ENCODE results near the gene NOL4L. TPM values are rescaled to one million over a fixed set of nuclear protein-coding genes. Genes with fewer than 3 reads are reported as not detected.
A peak's percentile ranks its signal among the peaks of the same experiment; 100 is the strongest.

The NOL4L gene
- polyA plus RNA-seq, 3 donors: 1.1 to 30.9 (median 2.8) TPM

- Histone ChIP-seq H3K27me3 (ENCODE audit: control insufficient read depth in 2 of 2, insufficient read depth in 2 of 2, low read length in 2 of 2) (no peaks in the 10 kb centered on the region), H3K4me1 (ENCODE audit: control insufficient read depth in 1 of 2, insufficient read depth in 2 of 2, low read length in 2 of 2) (peaks cover 58 to 65% of the 10 kb centered on the region in 2 donors), H3K9me3 (replicated peaks in 1 of 2; ENCODE audit: control insufficient read depth in 1 of 2, insufficient read depth in 1 of 2, low read length in 2 of 2) (no peaks in the 10 kb centered on the region), H2AFZ (ENCODE audit: insufficient read depth, low read depth, low read length, poor library complexity, severe bottlenecking) (peak overlapping the region; percentile 37), H3K79me2 (ENCODE audit: insufficient read depth, low read length) (no peaks in the 10 kb centered on the region), H3K4me2 (replicated peaks; ENCODE audit: extremely low read depth, low read length, poor library complexity, severe bottlenecking) (peak overlapping the region; percentile 26), H3K27ac (ENCODE audit: low read depth in 1 of 2, low read length in 2 of 2) (no peak overlapping the region), H3K9ac (ENCODE audit: insufficient read depth, low read length, poor library complexity, severe bottlenecking) (no peak overlapping the region), H3K36me3 (replicated peaks in 1 of 2; ENCODE audit: control insufficient read depth in 1 of 2, insufficient read depth in 2 of 2, low read length in 2 of 2) (no peaks in the 10 kb centered on the region), H4K20me1 (ENCODE audit: insufficient read depth, low read length) (no peaks in the 10 kb centered on the region), H3K4me3 (replicated peaks in 1 of 3; ENCODE audit: low read depth in 2 of 3, low read length in 3 of 3) (peak overlapping the region in 1 of 3 experiments; percentile 31)
- Mint-ChIP-seq H3K4me1 (peaks cover 79% of the 10 kb centered on the region), H3K9me3 (no peaks in the 10 kb centered on the region), H3K4me3 (peak overlapping the region; percentile 34 to 59), H3K36me3 (peaks cover 3 to 10% of the 10 kb centered on the region in 2 donors), H3K27ac (peak overlapping the region in 3 of 7 donors; percentile 26 to 46 (median 35)), H3K27me3 (ENCODE audit: low read depth in 3 of 3) (peaks cover 0 to 2% (median 0%) of the 10 kb centered on the region in 3 donors)
- DNase-seq: peak in 2 of 3 donors; percentile 32 to 46
- TF ChIP-seq CTCF (IDR thresholded peaks at IDR 0.05): no peak
- intact Hi-C loops (cut with micrococcal nuclease): no loop called here
- WGBS (ENCODE audit: insufficient coverage): 18% methylated on average over 9 of the region's 11 CpGs
Observed at GRCh38 chr20:32507998-32508774, 76.9 kb downstream of the NOL4L start.

GRCh38 chr20:32506721-32507120 lies 78.4 kb downstream of the NOL4L start:
- no peak overlapping the region for H3K4me3 Mint-ChIP-seq

More at GRCh38 chr20:32506721-32507120, 78.4 kb downstream of the NOL4L start:
- Mint-ChIP-seq H3K27me3 (ENCODE audit: low read depth in 3 of 3) (no peaks in the 10 kb centered on the region), H3K4me1 (peaks cover 72% of the 10 kb centered on the region), H3K9me3 (no peaks in the 10 kb centered on the region), H3K36me3 (peaks cover 3 to 7% of the 10 kb centered on the region in 2 donors), H3K27ac (peak overlapping the region; percentile 80 to 93 (median 91))
- no peak overlapping the region for H3K4me3 ChIP-seq (replicated peaks in 1 of 3; ENCODE audit: low read depth in 2 of 3, low read length in 3 of 3)
- H3K9me3 ChIP-seq (replicated peaks in 1 of 2; ENCODE audit: control insufficient read depth in 1 of 2, insufficient read depth in 1 of 2, low read length in 2 of 2): no peaks in the 10 kb centered on the region
- no peaks in the 10 kb centered on the region for H3K36me3 ChIP-seq (replicated peaks in 1 of 2; ENCODE audit: control insufficient read depth in 1 of 2, insufficient read depth in 2 of 2, low read length in 2 of 2)
- peak overlapping the region; percentile 69 to 77 for H3K27ac ChIP-seq (ENCODE audit: low read depth in 1 of 2, low read length in 2 of 2)
- H3K79me2 ChIP-seq (ENCODE audit: insufficient read depth, low read length): no peaks in the 10 kb centered on the region
- H3K27me3 ChIP-seq (ENCODE audit: control insufficient read depth in 2 of 2, insufficient read depth in 2 of 2, low read length in 2 of 2): no peaks in the 10 kb centered on the region
- no CpG with 5 or more reads among the region's 3 CpGs for WGBS (ENCODE audit: insufficient coverage)
- TF ChIP-seq CTCF (IDR thresholded peaks at IDR 0.05): no peak
- no peak overlapping the region for H3K4me2 ChIP-seq (replicated peaks; ENCODE audit: extremely low read depth, low read length, poor library complexity, severe bottlenecking)
- H2AFZ ChIP-seq (ENCODE audit: insufficient read depth, low read depth, low read length, poor library complexity, severe bottlenecking): peak overlapping the region; percentile 39
- H3K9ac ChIP-seq (ENCODE audit: insufficient read depth, low read length, poor library complexity, severe bottlenecking): no peak overlapping the region
- H3K4me1 ChIP-seq (ENCODE audit: control insufficient read depth in 1 of 2, insufficient read depth in 2 of 2, low read length in 2 of 2): peaks cover 55 to 60% of the 10 kb centered on the region in 2 donors
- H4K20me1 ChIP-seq (ENCODE audit: insufficient read depth, low read length): no peaks in the 10 kb centered on the region
- DNase-seq: no peak
- intact Hi-C loops (cut with micrococcal nuclease): no loop called here

Measured in CD14-positive monocyte (primary cell).